22Rv1 (cell line): Measurements from ENCODE around the gene PSPH.

Experiments used
- ZFX ChIP-seq: fragments of 450-650 bp; IDR thresholded peaks from 2 replicates; pipeline ENCODE4 v1.6.1; 2017; ENCODE audit warnings: antibody characterized with exemption, borderline replicate concordance
- TF ChIP-seq, protein P1 (sequence below): fragments of 450-650 bp; IDR thresholded peaks from 2 replicates; pipeline ENCODE4 v1.5.1; 2017; ENCODE audit warnings: mild to moderate bottlenecking

DNA sequence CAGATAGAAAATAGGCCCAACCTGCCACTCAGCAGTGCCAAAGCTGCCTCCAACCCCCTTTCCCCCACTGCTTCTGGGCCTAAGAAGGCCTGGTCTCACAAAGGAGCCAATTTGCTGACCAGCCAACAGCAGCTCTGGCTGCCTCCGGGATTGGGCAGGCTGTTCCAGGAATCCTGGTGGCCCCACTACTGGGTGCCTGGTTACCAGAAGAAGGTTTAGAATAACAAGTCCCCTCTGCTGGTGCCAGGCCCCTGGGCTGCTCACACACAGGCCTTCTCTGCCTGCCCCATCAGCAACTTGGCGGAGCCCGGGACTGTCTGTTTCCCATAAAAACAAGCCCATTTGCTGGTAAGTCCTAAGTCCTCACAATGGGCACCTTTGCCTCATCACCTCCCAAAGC, 40.3 kb upstream of the PSPH start:
- TF ChIP-seq, protein P1, sequence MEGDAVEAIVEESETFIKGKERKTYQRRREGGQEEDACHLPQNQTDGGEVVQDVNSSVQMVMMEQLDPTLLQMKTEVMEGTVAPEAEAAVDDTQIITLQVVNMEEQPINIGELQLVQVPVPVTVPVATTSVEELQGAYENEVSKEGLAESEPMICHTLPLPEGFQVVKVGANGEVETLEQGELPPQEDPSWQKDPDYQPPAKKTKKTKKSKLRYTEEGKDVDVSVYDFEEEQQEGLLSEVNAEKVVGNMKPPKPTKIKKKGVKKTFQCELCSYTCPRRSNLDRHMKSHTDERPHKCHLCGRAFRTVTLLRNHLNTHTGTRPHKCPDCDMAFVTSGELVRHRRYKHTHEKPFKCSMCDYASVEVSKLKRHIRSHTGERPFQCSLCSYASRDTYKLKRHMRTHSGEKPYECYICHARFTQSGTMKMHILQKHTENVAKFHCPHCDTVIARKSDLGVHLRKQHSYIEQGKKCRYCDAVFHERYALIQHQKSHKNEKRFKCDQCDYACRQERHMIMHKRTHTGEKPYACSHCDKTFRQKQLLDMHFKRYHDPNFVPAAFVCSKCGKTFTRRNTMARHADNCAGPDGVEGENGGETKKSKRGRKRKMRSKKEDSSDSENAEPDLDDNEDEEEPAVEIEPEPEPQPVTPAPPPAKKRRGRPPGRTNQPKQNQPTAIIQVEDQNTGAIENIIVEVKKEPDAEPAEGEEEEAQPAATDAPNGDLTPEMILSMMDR = no peak
- TF ChIP-seq ZFX = no peak
